Measurements from ENCODE around the gene SDC1.

Gene SDC1

GRCh38 chr2:20188851-20189250 lies 36.1 kb downstream of the SDC1 start:
- no peak overlapping the region for H3K4me3 ChIP-seq (ENCODE audit: low read length)
- TF ChIP-seq CTCF (conservative IDR thresholded peaks at IDR 0.05; ENCODE audit: low read length), result no peak
- no peak for DNase-seq (ENCODE audit: low read depth)

GRCh38 chr2:20188201-20188600 lies 36.7 kb downstream of the SDC1 start:
- no peak overlapping the region for H3K4me3 ChIP-seq (ENCODE audit: low read length)
- no peak for TF ChIP-seq CTCF (conservative IDR thresholded peaks at IDR 0.05; ENCODE audit: low read length)
- no peak for DNase-seq (ENCODE audit: low read depth)

- no peak for DNase-seq (ENCODE audit: low read depth)
- no peak for TF ChIP-seq CTCF (conservative IDR thresholded peaks at IDR 0.05; ENCODE audit: low read length)
- no peak overlapping the region for H3K4me3 ChIP-seq (ENCODE audit: low read length)
Measured at GRCh38 chr2:20187331-20187730, 37.6 kb downstream of the SDC1 start.

GRCh38 chr2:20186855-20187187 lies 38.1 kb downstream of the SDC1 start:
- DNase-seq (ENCODE audit: low read depth), result no peak
- TF ChIP-seq CTCF (conservative IDR thresholded peaks at IDR 0.05; ENCODE audit: low read length), result no peak
- H3K4me3 ChIP-seq (ENCODE audit: low read length), result no peak overlapping the region

- TF ChIP-seq CTCF (conservative IDR thresholded peaks at IDR 0.05; ENCODE audit: low read length), result no peak
- no peak overlapping the region for H3K4me3 ChIP-seq (ENCODE audit: low read length)
- DNase-seq (ENCODE audit: low read depth), result no peak
Measured at GRCh38 chr2:20186078-20186854, 38.7 kb downstream of the SDC1 start.

GRCh38 chr2:20185176-20186022 lies 39.5 kb downstream of the SDC1 start:
- DNase-seq (ENCODE audit: low read depth), result no peak
- H3K4me3 ChIP-seq (ENCODE audit: low read length), result no peak overlapping the region
- TF ChIP-seq CTCF (conservative IDR thresholded peaks at IDR 0.05; ENCODE audit: low read length), result no peak

Data from AG10803 (cell line).